GM12878 (cell line): ENCODE data around the gene TRPM6.

Source experiments
- ASH2L ChIP-seq: fragments of 300-600, 200-600 bp; sonication (generic); IDR thresholded peaks from 2 replicates; pipeline ENCODE4 v1.6.1; 2017; ENCODE audit warnings: low read depth, mild to moderate bottlenecking, borderline replicate concordance
- POLR2AphosphoS5 ChIP-seq: IDR thresholded peaks from 2 replicates; pipeline ENCODE4 v1.6.1; 2011; ENCODE audit warnings: mild to moderate bottlenecking, low read length, inconsistent platforms
- YBX1 ChIP-seq: fragments of 450-650 bp; IDR thresholded peaks from 2 replicates; pipeline ENCODE4 v1.6.1; 2016; ENCODE audit warnings: antibody characterized with exemption
- YY1 ChIP-seq: IDR thresholded peaks from 2 replicates; pipeline ENCODE4 v1.6.1; 2011; ENCODE audit warnings: low read depth, mild to moderate bottlenecking, low read length
- TF ChIP-seq, protein P1 (sequence below), 3 experiments: IDR thresholded peaks in 2 of 3; conservative IDR thresholded peaks in 1 of 3; 2 replicates each; pipeline ENCODE4 v1.5.1; 2011; ENCODE audit warnings: low read depth in 3 of 3, low read length in 3 of 3, mild to moderate bottlenecking in 3 of 3, control low read depth in 2 of 3, moderate library complexity in 2 of 3, inconsistent platforms in 1 of 3, mixed read lengths in 1 of 3; ENCODE audit not compliant: control insufficient read depth in 2 of 3, insufficient read depth in 1 of 3; ENCODE audit errors: extremely low read depth in 1 of 3
- TF ChIP-seq, protein P2 (sequence below): IDR thresholded peaks from 2 replicates; pipeline ENCODE4 v1.6.1; 2012; ENCODE audit warnings: low read depth, low read length, improper control_type of control experiment
- TF ChIP-seq, protein P3 (sequence below): IDR thresholded peaks from 2 replicates; pipeline ENCODE4 v1.6.1; 2011; ENCODE audit warnings: borderline replicate concordance, low read depth, mild to moderate bottlenecking, moderate library complexity, low read length; ENCODE audit not compliant: insufficient read depth, poor library complexity, severe bottlenecking

- TF ChIP-seq YBX1: no peak
- TF ChIP-seq, protein P1, sequence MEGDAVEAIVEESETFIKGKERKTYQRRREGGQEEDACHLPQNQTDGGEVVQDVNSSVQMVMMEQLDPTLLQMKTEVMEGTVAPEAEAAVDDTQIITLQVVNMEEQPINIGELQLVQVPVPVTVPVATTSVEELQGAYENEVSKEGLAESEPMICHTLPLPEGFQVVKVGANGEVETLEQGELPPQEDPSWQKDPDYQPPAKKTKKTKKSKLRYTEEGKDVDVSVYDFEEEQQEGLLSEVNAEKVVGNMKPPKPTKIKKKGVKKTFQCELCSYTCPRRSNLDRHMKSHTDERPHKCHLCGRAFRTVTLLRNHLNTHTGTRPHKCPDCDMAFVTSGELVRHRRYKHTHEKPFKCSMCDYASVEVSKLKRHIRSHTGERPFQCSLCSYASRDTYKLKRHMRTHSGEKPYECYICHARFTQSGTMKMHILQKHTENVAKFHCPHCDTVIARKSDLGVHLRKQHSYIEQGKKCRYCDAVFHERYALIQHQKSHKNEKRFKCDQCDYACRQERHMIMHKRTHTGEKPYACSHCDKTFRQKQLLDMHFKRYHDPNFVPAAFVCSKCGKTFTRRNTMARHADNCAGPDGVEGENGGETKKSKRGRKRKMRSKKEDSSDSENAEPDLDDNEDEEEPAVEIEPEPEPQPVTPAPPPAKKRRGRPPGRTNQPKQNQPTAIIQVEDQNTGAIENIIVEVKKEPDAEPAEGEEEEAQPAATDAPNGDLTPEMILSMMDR (IDR thresholded peaks at IDR 0.05 in 2 of 3, conservative IDR thresholded peaks at IDR 0.05 in 1 of 3; ENCODE audit: control insufficient read depth in 2 of 3, extremely low read depth in 1 of 3, insufficient read depth in 1 of 3, low read depth in 3 of 3, low read length in 3 of 3): no peak
- TF ChIP-seq, protein P2, sequence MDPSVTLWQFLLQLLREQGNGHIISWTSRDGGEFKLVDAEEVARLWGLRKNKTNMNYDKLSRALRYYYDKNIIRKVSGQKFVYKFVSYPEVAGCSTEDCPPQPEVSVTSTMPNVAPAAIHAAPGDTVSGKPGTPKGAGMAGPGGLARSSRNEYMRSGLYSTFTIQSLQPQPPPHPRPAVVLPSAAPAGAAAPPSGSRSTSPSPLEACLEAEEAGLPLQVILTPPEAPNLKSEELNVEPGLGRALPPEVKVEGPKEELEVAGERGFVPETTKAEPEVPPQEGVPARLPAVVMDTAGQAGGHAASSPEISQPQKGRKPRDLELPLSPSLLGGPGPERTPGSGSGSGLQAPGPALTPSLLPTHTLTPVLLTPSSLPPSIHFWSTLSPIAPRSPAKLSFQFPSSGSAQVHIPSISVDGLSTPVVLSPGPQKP: no peak
- TF ChIP-seq, protein P3, sequence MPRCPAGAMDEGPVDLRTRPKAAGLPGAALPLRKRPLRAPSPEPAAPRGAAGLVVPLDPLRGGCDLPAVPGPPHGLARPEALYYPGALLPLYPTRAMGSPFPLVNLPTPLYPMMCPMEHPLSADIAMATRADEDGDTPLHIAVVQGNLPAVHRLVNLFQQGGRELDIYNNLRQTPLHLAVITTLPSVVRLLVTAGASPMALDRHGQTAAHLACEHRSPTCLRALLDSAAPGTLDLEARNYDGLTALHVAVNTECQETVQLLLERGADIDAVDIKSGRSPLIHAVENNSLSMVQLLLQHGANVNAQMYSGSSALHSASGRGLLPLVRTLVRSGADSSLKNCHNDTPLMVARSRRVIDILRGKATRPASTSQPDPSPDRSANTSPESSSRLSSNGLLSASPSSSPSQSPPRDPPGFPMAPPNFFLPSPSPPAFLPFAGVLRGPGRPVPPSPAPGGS: no peak
- no peak for TF ChIP-seq POLR2AphosphoS5
- no peak for TF ChIP-seq YY1
- TF ChIP-seq ASH2L: no peak
Observed at GRCh38 chr9:74683322-74683721, 204.4 kb downstream of the TRPM6 start.
